Thoracic aorta (tissue), 2 donors: ENCODE results near the gene MPIG6B. TPM values are rescaled to one million over a fixed set of nuclear protein-coding genes. Genes with fewer than 3 reads are reported as not detected.

Experiments
- ATAC-seq: fragments of 150-250 bp; one replicate; pipeline ENCODE4 v1.8.0; 2017; ENCODE audit warnings: low read depth; ENCODE audit not compliant: insufficient number of reproducible peaks, low FRiP score
- DNase-seq: peaks from one replicate; pipeline ENCODE4 v3.0.0-alpha.2; 2020; ENCODE audit warnings: low spot score
- H3K27ac ChIP-seq, 2 donors: fragments of 200-600 bp; sonication (generic); 1 replicate in 1 of 2; 2 replicates in 1 of 2; pipeline ENCODE4 v1.5.1; 2016; ENCODE audit warnings: mild to moderate bottlenecking in 2 of 2, moderate library complexity in 2 of 2
- H3K27me3 ChIP-seq: fragments of 200-600 bp; sonication (generic); replicated peaks from 2 replicates; pipeline ENCODE4 v1.6.0; 2016; ENCODE audit warnings: mild to moderate bottlenecking; ENCODE audit not compliant: insufficient read depth
- H3K36me3 ChIP-seq: fragments of 200-600 bp; sonication (generic); one replicate; pipeline ENCODE4 v1.5.1; 2016
- H3K4me1 ChIP-seq, 2 donors: fragments of 200-600 bp; sonication (generic); 1 replicate in 1 of 2; 2 replicates in 1 of 2; pipeline versions ENCODE4 v1.5.1 to v1.6.0; 2016; ENCODE audit warnings: low read depth in 2 of 2, mild to moderate bottlenecking in 1 of 2; ENCODE audit not compliant: control insufficient read depth in 1 of 2
- H3K4me3 ChIP-seq: fragments of 200-600 bp; sonication (generic); 2 replicates; pipeline ENCODE4 v1.5.1; 2016; ENCODE audit warnings: mild to moderate bottlenecking
- H3K9me3 ChIP-seq: fragments of 200-600 bp; sonication (generic); 2 replicates; pipeline ENCODE4 v1.5.1; 2016
- CTCF ChIP-seq: fragments of 200-600 bp; sonication (generic); IDR thresholded peaks from one replicate; pipeline ENCODE4 v1.5.1; 2019; ENCODE audit warnings: antibody characterized with exemption
- total RNA-seq, 2 donors: library from RNA; depleted of rRNA; stranded (reverse); fragments of >200 nt; gene quantifications; one replicate each; pipeline versions ENCODE4 v1.1.0 to v1.2.3, GENCODE V29; 2016

Gene MPIG6B
- total RNA-seq, 2 donors from 2014 or later, result not detected

DNA sequence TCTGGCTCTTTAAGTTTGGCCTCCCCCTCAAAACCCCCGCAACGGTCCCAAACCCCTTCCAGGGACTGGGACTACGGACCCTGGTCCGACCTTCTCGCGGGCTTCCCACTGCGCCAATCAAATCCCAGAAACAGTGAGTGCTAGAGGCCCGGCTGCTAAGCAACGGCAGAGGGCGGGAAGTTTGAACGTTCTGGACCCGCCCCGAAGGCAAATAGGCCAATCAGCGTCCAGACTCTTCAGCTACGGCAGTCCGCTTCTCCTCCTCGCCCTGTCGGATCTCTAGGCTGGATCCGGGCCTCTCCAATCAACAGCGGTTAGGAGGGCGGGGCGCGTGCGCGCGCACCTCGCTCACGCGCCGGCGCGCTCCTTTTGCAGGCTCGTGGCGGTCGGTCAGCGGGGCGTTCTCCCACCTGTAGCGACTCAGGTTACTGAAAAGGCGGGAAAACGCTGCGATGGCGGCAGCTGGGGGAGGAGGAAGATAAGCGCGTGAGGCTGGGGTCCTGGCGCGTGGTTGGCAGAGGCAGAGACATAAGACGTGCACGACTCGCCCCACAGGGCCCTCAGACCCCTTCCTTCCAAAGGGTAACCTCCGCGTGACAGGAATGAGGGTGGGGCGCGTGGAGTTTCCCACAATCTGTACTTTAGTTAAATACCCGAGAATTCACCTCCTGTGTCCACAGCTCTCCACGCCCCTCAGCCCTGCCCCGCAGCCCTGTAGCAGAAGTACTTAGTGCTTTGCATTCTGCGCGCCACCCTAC, 16.6 kb downstream of the MPIG6B start, which contains the start of gene MSH5:
MSH5 (plus strand) TSS at position 367 of the 758 bp plus-strand sequence. CDS start 462 bp downstream, outside the sequence.
- peak within 1 kb of the TSS; percentile 94 for H3K4me3 ChIP-seq

GRCh38 chr6:31740397-31741223, 17.4 kb downstream of the MPIG6B start:
- H3K4me3 ChIP-seq, result peak overlapping the region; percentile 94
- H3K9me3 ChIP-seq, result no peaks in the 10 kb centered on the region
- H3K36me3 ChIP-seq, result no peaks in the 10 kb centered on the region
- ATAC-seq (no peak), DNase-seq (no peak)
- H3K27ac ChIP-seq, result no peak overlapping the region
- H3K27me3 ChIP-seq, result no peaks in the 10 kb centered on the region
- H3K4me1 ChIP-seq, result peaks cover 12 to 28% of the 10 kb centered on the region in 2 donors
- no peak for TF ChIP-seq CTCF

More for the DNA sequence above, 16.6 kb downstream of the MPIG6B start, which contains the start of gene MSH5:
- Histone ChIP-seq H3K36me3 (no peaks in the 10 kb centered on the region), H3K27me3 (no peaks in the 10 kb centered on the region), H3K27ac (no peak within 1 kb of the TSS), H3K4me1 (peaks cover 12 to 28% of the 10 kb centered on the region in 2 donors), H3K9me3 (no peaks in the 10 kb centered on the region)
- ATAC-seq (peak; percentile 91), DNase-seq (peak; percentile 95)
- TF ChIP-seq CTCF, result no peak

DNA sequence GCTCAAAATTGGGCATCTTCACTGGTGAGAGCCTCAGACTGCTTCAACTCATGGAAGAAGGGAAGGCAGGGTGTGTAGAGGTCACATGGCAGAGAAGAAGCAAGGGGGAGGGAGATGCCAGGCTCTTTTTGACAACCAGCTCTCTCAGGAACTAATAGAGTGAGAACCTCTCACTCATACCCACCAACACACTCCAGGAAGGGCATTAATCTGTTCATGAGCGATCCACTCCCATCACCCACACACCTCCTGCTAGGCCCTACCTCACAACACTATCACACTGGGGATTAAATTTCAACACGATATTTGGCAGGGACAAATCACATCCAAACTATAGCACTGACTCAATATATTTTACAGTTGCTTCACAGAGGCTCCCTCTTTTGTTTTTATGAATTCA, 18.6 kb downstream of the MPIG6B start:
- ATAC-seq, result no peak
- no peaks in the 10 kb centered on the region for H3K36me3 ChIP-seq

DNA sequence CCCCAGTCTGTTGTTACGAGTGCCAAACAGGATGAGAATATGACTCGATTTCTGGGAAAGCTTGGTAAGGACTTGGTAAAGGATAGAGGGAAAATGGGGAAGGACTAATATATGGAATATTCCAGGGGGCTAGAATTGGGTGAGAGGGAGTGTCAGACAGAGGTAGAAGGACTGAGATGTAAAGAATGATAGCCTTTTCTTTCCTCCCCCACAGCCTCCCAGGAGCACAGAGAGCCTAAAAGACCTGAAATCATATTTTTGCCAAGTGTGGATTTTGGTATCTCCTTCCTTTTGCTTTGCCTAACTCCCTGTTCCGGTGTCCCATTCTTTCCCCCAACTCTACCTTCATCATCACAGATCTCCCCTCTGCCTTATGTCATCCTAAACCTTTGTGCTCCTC, 19.7 kb downstream of the MPIG6B start:
- Histone ChIP-seq H3K4me3 (no peak overlapping the region), H3K4me1 (peaks cover 7 to 20% of the 10 kb centered on the region in 2 donors), H3K9me3 (no peaks in the 10 kb centered on the region), H3K27ac (no peak overlapping the region), H3K27me3 (no peaks in the 10 kb centered on the region), H3K36me3 (no peaks in the 10 kb centered on the region)
- DNase-seq (no peak), ATAC-seq (no peak)
- TF ChIP-seq CTCF, result no peak

More for the DNA sequence above, 18.6 kb downstream of the MPIG6B start:
- no peak for DNase-seq
- no peaks in the 10 kb centered on the region for H3K27me3 ChIP-seq
- peaks cover 9 to 24% of the 10 kb centered on the region in 2 donors for H3K4me1 ChIP-seq
- H3K4me3 ChIP-seq, result no peak overlapping the region
- H3K9me3 ChIP-seq, result no peaks in the 10 kb centered on the region
- TF ChIP-seq CTCF, result no peak
- no peak overlapping the region for H3K27ac ChIP-seq

- H3K36me3 ChIP-seq, result no peaks in the 10 kb centered on the region
- peaks cover 1 to 9% of the 10 kb centered on the region in 2 donors for H3K4me1 ChIP-seq
- no peak overlapping the region for H3K4me3 ChIP-seq
- no peaks in the 10 kb centered on the region for H3K9me3 ChIP-seq
- no peaks in the 10 kb centered on the region for H3K27me3 ChIP-seq
- ATAC-seq (no peak), DNase-seq (no peak)
- TF ChIP-seq CTCF, result no peak
- no peak overlapping the region for H3K27ac ChIP-seq
Measured at GRCh38 chr6:31744422-31744821, 21.2 kb downstream of the MPIG6B start.
